Endothelial cell of umbilical vein (primary cell): ENCODE measurements around the gene KRTAP4-3.
"Not testable (repeated sequence)": the region's sequence is repeated elsewhere in the genome, so short reads cannot be mapped to it uniquely, and the experiment has no call there.

ENCODE experiments used
- CTCF ChIP-seq, 2 donors: IDR thresholded peaks; 1 replicate in 1 of 2; 2 replicates in 1 of 2; pipeline ENCODE4 v1.5.1; 2011; ENCODE audit warnings: low read length in 2 of 2, mild to moderate bottlenecking in 2 of 2, moderate library complexity in 2 of 2, control low read depth in 1 of 2, inconsistent platforms in 1 of 2, low read depth in 1 of 2; ENCODE audit not compliant: insufficient read depth in 1 of 2; ENCODE audit errors: extremely low read depth in 1 of 2
- EZH2 ChIP-seq: IDR thresholded peaks from 2 replicates; pipeline ENCODE4 v1.6.1; 2012; ENCODE audit warnings: borderline replicate concordance, low read depth, mild to moderate bottlenecking, moderate library complexity, low read length, inconsistent platforms; ENCODE audit not compliant: severe bottlenecking
- JUN ChIP-seq: IDR thresholded peaks from 2 replicates; pipeline ENCODE4 v1.6.1; 2011; ENCODE audit warnings: borderline replicate concordance, low read depth; ENCODE audit not compliant: insufficient read length, insufficient read depth
- POLR2A ChIP-seq: IDR thresholded peaks from 2 replicates; pipeline ENCODE4 v1.6.1; 2012; ENCODE audit warnings: low read depth, mild to moderate bottlenecking, control low read depth, low read length
- POLR2AphosphoS5 ChIP-seq: IDR thresholded peaks from 2 replicates; pipeline ENCODE4 v1.6.1; 2012; ENCODE audit warnings: low read depth, mild to moderate bottlenecking, control low read depth, low read length, moderate library complexity; ENCODE audit not compliant: insufficient read depth
- TF ChIP-seq, protein P1 (sequence below): IDR thresholded peaks from 2 replicates; pipeline ENCODE4 v1.6.1; 2011; ENCODE audit not compliant: insufficient read depth, insufficient read length

DNA sequence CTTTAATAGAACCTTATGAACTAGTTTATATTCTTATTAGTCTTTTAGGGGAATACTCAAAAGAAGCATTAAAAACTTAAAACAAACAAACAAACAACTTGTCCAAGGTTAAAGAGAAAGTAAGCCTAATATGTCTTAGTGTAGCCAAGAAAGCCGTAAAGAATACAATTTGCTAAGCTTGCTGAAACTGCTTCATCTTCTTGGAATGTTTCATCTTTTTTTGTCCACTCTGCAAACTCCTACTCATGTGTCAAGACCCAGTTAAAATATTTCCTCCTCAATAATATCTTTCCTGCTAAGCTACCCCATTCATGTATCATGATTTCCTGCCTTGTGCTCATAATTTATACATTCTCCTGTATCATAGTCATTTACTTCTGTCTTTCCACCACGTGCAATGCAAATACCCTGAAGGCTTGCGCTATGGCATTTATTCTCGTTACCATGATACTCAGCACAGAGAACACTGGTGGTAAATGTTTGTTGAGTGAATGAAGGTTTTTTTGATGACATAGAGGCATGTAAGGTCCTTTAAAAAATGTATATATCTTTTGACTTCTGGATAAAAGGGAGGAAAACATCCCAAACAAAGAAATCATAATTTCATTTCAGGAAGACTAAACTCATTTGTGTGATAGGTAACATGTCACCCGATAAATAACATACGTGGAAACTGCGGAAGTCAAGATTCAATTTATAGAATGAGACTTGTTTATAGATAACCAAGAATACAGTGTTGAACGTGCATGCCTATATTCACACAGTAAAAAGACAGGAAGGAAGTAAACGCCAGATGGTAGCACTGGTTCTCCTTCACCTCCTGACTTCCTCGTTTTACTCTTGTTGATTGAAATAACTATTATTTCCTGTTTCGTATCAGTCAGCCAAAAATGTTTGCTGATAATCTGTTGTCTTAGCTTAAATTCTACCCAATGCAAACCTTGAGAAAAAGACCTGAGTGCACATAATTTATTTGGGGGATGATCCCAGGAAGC, 48.0 kb downstream of the KRTAP4-3 start:
- not testable (repeated sequence) for TF ChIP-seq CTCF (IDR thresholded peaks at IDR 0.05; ENCODE audit: extremely low read depth in 1 of 2, insufficient read depth in 1 of 2, low read depth in 1 of 2, low read length in 2 of 2); POLR2AphosphoS5; EZH2; JUN; POLR2A
- TF ChIP-seq, protein P1, sequence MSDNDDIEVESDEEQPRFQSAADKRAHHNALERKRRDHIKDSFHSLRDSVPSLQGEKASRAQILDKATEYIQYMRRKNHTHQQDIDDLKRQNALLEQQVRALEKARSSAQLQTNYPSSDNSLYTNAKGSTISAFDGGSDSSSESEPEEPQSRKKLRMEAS: not testable (repeated sequence)
